Measurements from ENCODE around the gene AFF2.

The AFF2 gene

DNA sequence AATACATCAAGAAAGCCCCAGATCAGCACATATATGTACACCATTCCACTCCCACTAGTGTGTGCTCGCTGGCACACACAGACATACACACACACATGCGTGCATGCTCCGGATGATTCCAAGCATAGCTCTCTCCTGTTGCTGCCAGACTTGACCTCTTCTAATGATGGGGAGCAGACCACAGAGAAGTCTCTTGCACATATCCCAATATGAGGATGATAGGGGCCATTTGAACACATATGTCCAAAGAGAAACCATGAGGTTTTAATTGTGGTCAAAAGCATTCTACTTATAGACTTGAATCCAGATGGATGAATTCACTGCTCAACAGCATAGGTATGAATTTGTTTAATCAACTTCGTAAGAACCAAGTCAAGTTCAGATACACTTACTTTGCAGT lies 214.9 kb downstream of the AFF2 start:
- no peak overlapping the region for H2AFZ ChIP-seq (ENCODE audit: low read depth)
- H3K4me1 ChIP-seq (ENCODE audit: low read depth, poor library complexity, severe bottlenecking), result no peaks in the 10 kb centered on the region
- TF ChIP-seq, protein P1, sequence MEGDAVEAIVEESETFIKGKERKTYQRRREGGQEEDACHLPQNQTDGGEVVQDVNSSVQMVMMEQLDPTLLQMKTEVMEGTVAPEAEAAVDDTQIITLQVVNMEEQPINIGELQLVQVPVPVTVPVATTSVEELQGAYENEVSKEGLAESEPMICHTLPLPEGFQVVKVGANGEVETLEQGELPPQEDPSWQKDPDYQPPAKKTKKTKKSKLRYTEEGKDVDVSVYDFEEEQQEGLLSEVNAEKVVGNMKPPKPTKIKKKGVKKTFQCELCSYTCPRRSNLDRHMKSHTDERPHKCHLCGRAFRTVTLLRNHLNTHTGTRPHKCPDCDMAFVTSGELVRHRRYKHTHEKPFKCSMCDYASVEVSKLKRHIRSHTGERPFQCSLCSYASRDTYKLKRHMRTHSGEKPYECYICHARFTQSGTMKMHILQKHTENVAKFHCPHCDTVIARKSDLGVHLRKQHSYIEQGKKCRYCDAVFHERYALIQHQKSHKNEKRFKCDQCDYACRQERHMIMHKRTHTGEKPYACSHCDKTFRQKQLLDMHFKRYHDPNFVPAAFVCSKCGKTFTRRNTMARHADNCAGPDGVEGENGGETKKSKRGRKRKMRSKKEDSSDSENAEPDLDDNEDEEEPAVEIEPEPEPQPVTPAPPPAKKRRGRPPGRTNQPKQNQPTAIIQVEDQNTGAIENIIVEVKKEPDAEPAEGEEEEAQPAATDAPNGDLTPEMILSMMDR (conservative IDR thresholded peaks at IDR 0.05; ENCODE audit: low read depth, low read length), result no peak
- H3K36me3 ChIP-seq (ENCODE audit: insufficient read depth), result no peaks in the 10 kb centered on the region
- H4K20me1 ChIP-seq (ENCODE audit: insufficient read depth), result no peaks in the 10 kb centered on the region
- H3K79me2 ChIP-seq (ENCODE audit: insufficient read depth, low read depth), result no peaks in the 10 kb centered on the region
- no peak overlapping the region for H3K4me2 ChIP-seq
- no peak overlapping the region for H3K4me3 ChIP-seq (IDR thresholded peaks at IDR 0.05; ENCODE audit: insufficient read depth, low read depth, low read length)
- no peaks in the 10 kb centered on the region for H3K27me3 ChIP-seq (ENCODE audit: insufficient read depth, low read depth)
- no peak overlapping the region for H3K27ac ChIP-seq
- H3K9ac ChIP-seq, result no peak overlapping the region

DNA sequence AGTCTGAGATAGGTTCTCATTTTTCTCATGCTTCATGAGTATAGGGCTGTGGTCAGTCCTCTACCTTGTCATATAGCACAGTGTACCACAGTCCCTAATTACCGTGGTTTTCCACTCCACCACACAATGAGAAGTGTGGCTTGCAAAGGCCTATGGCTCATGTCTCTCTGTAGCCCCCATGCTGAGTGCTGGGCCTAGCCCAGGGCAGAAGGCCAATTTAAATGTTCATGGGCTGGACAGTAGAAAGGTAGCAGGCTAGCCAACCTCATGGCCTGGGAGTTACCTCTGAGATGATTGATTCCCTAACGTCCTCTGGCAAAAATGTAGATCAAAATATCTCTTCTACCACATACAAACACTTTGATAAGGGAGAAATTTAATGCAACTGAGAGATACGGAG lies 222.5 kb downstream of the AFF2 start:
- TF ChIP-seq, protein P1 (conservative IDR thresholded peaks at IDR 0.05; ENCODE audit: low read depth, low read length), result no peak
- no peaks in the 10 kb centered on the region for H3K27me3 ChIP-seq (ENCODE audit: insufficient read depth, low read depth)
- no peaks in the 10 kb centered on the region for H4K20me1 ChIP-seq (ENCODE audit: insufficient read depth)
- H3K4me2 ChIP-seq, result no peak overlapping the region
- no peaks in the 10 kb centered on the region for H3K36me3 ChIP-seq (ENCODE audit: insufficient read depth)
- no peak overlapping the region for H3K27ac ChIP-seq
- no peaks in the 10 kb centered on the region for H3K4me1 ChIP-seq (ENCODE audit: low read depth, poor library complexity, severe bottlenecking)
- H3K79me2 ChIP-seq (ENCODE audit: insufficient read depth, low read depth), result no peaks in the 10 kb centered on the region
- H3K9ac ChIP-seq, result no peak overlapping the region
- no peak overlapping the region for H2AFZ ChIP-seq (ENCODE audit: low read depth)
- no peak overlapping the region for H3K4me3 ChIP-seq (IDR thresholded peaks at IDR 0.05; ENCODE audit: insufficient read depth, low read depth, low read length)

DNA sequence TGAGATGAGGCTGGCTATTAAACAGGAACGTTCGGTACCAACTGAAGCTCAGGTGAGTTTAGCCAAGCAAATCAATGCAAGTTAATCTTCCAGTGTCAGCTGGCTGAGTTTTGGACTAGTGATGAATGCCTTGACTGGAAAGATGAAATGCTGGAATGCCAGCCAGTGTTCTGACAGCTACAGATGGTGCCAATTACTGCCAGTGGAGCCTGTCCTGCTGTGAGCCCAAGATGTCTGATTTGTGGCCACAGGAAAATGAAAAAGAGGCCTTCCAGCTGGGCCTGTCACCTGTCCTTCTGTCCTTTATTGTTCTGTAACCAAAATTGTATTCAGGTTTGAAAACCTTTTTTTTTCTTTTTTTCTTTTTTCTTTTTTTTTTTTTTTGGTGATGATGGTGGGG lies 223.1 kb downstream of the AFF2 start:
- H3K4me2 ChIP-seq, result no peak overlapping the region
- no peak overlapping the region for H3K9ac ChIP-seq
- no peak overlapping the region for H3K27ac ChIP-seq
- no peaks in the 10 kb centered on the region for H4K20me1 ChIP-seq (ENCODE audit: insufficient read depth)
- TF ChIP-seq, protein P1 (conservative IDR thresholded peaks at IDR 0.05; ENCODE audit: low read depth, low read length), result no peak
- no peaks in the 10 kb centered on the region for H3K27me3 ChIP-seq (ENCODE audit: insufficient read depth, low read depth)
- no peaks in the 10 kb centered on the region for H3K79me2 ChIP-seq (ENCODE audit: insufficient read depth, low read depth)
- no peaks in the 10 kb centered on the region for H3K4me1 ChIP-seq (ENCODE audit: low read depth, poor library complexity, severe bottlenecking)
- H3K36me3 ChIP-seq (ENCODE audit: insufficient read depth), result no peaks in the 10 kb centered on the region
- H3K4me3 ChIP-seq (IDR thresholded peaks at IDR 0.05; ENCODE audit: insufficient read depth, low read depth, low read length), result no peak overlapping the region
- H2AFZ ChIP-seq (ENCODE audit: low read depth), result no peak overlapping the region

DNA sequence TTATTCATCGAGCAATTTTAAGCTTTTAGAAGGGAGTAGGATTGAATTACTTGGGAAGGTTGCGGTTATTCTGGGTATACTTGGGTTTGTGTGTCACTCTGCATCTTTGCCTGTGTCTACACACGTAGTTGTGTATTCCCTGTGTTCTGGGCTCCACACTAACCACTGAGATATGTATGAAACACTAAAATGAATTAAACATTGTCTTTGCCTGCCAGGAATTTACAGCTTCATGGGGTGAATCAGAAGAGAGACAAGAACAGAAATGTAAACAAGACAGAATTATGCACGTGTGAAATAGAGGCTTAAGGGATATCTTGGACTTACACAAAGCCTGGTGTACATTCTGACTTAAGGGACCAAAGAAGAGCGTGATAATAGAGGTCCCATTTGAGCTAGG lies 228.5 kb downstream of the AFF2 start:
- TF ChIP-seq, protein P1 (conservative IDR thresholded peaks at IDR 0.05; ENCODE audit: low read depth, low read length), result no peak
- Histone ChIP-seq H3K36me3 (ENCODE audit: insufficient read depth) (no peaks in the 10 kb centered on the region), H4K20me1 (ENCODE audit: insufficient read depth) (no peaks in the 10 kb centered on the region)

More for the DNA sequence above, 228.5 kb downstream of the AFF2 start:
- no peaks in the 10 kb centered on the region for H3K79me2 ChIP-seq (ENCODE audit: insufficient read depth, low read depth)
- H2AFZ ChIP-seq (ENCODE audit: low read depth), result no peak overlapping the region
- no peaks in the 10 kb centered on the region for H3K4me1 ChIP-seq (ENCODE audit: low read depth, poor library complexity, severe bottlenecking)
- no peak overlapping the region for H3K27ac ChIP-seq
- H3K9ac ChIP-seq, result no peak overlapping the region
- H3K4me2 ChIP-seq, result no peak overlapping the region
- H3K4me3 ChIP-seq (IDR thresholded peaks at IDR 0.05; ENCODE audit: insufficient read depth, low read depth, low read length), result no peak overlapping the region
- H3K27me3 ChIP-seq (ENCODE audit: insufficient read depth, low read depth), result no peaks in the 10 kb centered on the region
